Cardiac fibroblast (primary cell): Measurements from ENCODE around the gene STX8.
"Not testable (repeated sequence)": the region's sequence is repeated elsewhere in the genome, so short reads cannot be mapped to it uniquely, and the experiment has no call there.

Source experiments
- DNase-seq, 2 donors: peaks; one replicate each; pipeline versions ENCODE4 v3.0.0 to v3.0.0-alpha.2; 2010; ENCODE audit warnings: low read depth in 2 of 2
- H3K4me3 ChIP-seq, 2 donors: replicated peaks in 1 of 2; 1 replicate in 1 of 2; 2 replicates in 1 of 2; pipeline ENCODE4 v1.5.1; 2011; ENCODE audit warnings: low read depth in 2 of 2, low read length in 2 of 2, mild to moderate bottlenecking in 2 of 2, moderate library complexity in 1 of 2
- CTCF ChIP-seq: IDR thresholded peaks from one replicate; pipeline ENCODE4 v1.5.1; 2011; ENCODE audit warnings: low read depth, mild to moderate bottlenecking, low read length, inconsistent platforms

The STX8 gene

DNA sequence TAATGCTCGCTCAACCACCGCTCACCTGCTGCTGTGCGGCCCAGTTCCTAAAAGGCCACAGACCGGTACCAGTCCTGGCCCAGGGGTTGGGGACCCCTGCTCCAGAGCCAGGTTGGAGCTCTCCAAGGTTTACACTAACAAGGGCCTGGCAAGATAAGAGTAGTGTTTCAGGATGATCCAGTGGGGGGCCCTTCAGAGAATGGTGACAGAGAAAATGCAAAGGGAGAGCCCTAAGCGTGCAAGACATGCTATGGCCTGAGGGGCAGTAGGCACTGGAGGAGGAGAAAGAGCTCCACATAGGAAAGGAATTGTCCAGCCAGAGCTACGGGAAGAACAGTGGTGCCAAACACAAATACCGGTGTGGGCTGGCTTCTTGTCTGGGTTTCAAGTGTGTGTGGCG, 233.4 kb downstream of the STX8 start:
- H3K4me3 ChIP-seq = no peak overlapping the region
- no peak for DNase-seq
- TF ChIP-seq CTCF = no peak

GRCh38 chr17:9339958-9340357, 235.7 kb downstream of the STX8 start:
- TF ChIP-seq CTCF = no peak

DNA sequence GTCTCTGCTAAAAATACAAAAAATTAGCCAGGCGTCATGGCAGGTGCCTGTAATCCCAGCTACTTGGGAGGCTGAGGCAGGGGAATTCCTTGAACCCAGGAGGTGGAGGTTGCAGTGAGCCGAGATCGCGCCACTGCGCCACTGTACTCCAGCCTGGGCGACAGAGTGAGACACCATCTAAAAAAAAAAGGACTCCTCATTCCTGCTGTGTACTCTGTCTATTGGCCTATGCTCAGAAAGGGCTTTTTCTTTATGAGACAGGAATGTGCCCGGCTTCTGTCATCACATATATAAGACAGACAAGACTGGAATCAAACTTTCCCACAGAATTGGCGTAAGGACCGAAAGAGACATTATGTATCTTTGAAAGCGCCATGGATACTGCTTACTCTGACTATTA, 236.1 kb downstream of the STX8 start:
- not testable (repeated sequence) for H3K4me3 ChIP-seq, DNase-seq

More at GRCh38 chr17:9339958-9340357, 235.7 kb downstream of the STX8 start:
- DNase-seq = no peak
- H3K4me3 ChIP-seq = no peak overlapping the region

GRCh38 chr17:9336817-9337216, 238.8 kb downstream of the STX8 start:
- DNase-seq = no peak
- no peak for TF ChIP-seq CTCF
- no peak overlapping the region for H3K4me3 ChIP-seq

- no peak overlapping the region for H3K4me3 ChIP-seq
- DNase-seq = no peak
- TF ChIP-seq CTCF = no peak
These were observed 240.8 kb downstream of the STX8 start for GRCh38 chr17:9334536-9335446.

DNA sequence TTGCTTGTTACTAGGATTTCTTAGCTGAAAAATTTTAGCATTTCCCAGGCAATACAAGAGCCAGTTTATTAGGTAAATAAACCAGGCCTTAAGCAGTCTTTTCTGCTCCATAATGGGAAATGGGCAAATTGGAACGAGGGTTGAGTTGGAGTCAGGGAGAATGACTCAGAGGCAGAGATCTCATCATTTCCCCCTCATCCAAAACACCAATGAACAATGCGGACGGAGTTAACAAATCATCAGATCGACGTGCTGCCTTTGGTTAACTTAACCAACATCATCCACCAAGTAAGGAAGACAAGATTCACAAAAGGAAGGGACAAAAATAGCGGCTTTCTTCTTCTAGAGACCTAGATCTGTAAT, 243.5 kb downstream of the STX8 start:
- H3K4me3 ChIP-seq = no peak overlapping the region
- DNase-seq = no peak
- no peak for TF ChIP-seq CTCF

DNA sequence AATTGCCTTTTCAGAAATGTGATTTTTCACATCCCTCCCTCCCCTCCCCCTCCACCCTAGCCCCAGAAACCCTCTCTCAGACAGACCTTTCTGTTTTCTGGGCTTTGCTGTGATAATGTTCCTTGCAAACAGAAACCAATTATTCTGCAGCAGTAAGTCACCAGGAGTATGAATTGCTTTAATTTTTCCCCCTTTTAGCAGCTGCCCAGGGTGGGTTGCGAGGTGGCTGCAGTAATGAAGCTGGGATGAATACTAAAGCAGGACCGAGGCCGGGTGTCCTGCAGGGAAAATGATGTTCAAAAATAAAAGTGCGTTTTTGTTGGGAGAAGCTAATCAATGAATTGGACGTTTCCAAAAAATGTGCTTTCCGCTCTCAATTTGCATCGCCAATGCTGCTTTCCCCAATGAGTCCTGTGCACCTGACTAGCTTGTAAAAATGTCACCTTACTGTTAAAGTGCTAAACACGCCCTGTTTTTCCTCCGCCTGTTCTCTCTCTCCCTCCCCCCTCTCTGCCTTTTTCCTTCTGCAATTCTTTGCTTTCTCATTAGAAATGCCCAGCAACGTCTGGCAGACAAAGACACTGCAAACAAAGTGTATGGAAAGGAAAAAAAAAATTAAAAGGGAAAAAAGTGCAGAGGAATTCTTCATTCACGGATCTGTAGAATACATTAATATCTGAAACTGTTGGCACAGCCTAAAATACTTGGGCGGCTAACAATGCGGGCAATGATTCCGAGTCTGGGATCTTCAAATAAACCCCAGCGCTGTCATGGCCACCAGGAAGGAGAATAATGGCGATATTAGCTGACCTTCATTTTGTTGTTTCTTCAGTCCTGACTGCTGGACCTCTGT, 244.1 kb downstream of the STX8 start:
- no peak for TF ChIP-seq CTCF
- no peak overlapping the region for H3K4me3 ChIP-seq
- DNase-seq = no peak
